ENCODE data around the gene SLC12A7. TPM values are rescaled to one million over a fixed set of nuclear protein-coding genes. Genes with fewer than 3 reads are reported as not detected.

The SLC12A7 gene
- total RNA-seq, 1 experiment from 2014 or later = 28.1 TPM

GRCh38 chr5:1054799-1055775 is 56.8 kb downstream of the SLC12A7 start:
- DNase-seq (ENCODE audit: low spot score) (no peak), ATAC-seq (no peak)
- peak overlapping the region; percentile 60; the same call in 1 of the 2 replicates for H3K27ac Mint-ChIP-seq
- H3K36me3 Mint-ChIP-seq = peaks cover 18% of the 10 kb centered on the region; the same call in 1 of the 2 replicates
- no peaks in the 10 kb centered on the region for H3K4me1 Mint-ChIP-seq
- H3K9me3 Mint-ChIP-seq = no peaks in the 10 kb centered on the region
- no peaks in the 10 kb centered on the region for H3K27me3 Mint-ChIP-seq (ENCODE audit: low read depth)
- H3K4me3 Mint-ChIP-seq = no peak overlapping the region
- ChIA-PET POLR2A (no interaction called here), CTCF (interaction anchor here (1.0 kb wide), 1 partner anchor 72 kb away, joined by 4 read pairs; no protein-coding TSS in a partner anchor)
- TF ChIP-seq IRF2 (CRISPR knock-in tag; IDR thresholded peaks at IDR 0.05; ENCODE audit: borderline replicate concordance, low read depth) (no peak), ZNF671 (CRISPR knock-in tag; IDR thresholded peaks at IDR 0.05) (no peak), GABPB1 (CRISPR knock-in tag; IDR thresholded peaks at IDR 0.05) (no peak), ZNF512 (CRISPR knock-in tag; IDR thresholded peaks at IDR 0.05; ENCODE audit: borderline replicate concordance) (no peak), NFATC4 (CRISPR knock-in tag; IDR thresholded peaks at IDR 0.05) (no peak), PRRX2 (CRISPR knock-in tag; IDR thresholded peaks at IDR 0.05) (no peak), ZNF425 (CRISPR knock-in tag; conservative IDR thresholded peaks at IDR 0.05) (no peak), FOXP1 (CRISPR knock-in tag; IDR thresholded peaks at IDR 0.05; ENCODE audit: borderline replicate concordance) (no peak), USF1 (CRISPR knock-in tag; IDR thresholded peaks at IDR 0.05) (no peak), JAZF1 (CRISPR knock-in tag; IDR thresholded peaks at IDR 0.05) (no peak), AR (CRISPR knock-in tag; IDR thresholded peaks at IDR 0.05) (no peak), FOXJ3 (CRISPR knock-in tag; IDR thresholded peaks at IDR 0.05; ENCODE audit: borderline replicate concordance) (no peak), NFYB (CRISPR knock-in tag; conservative IDR thresholded peaks at IDR 0.05; ENCODE audit: low read depth) (no peak)

GRCh38 chr5:1054018-1054798 is 57.7 kb downstream of the SLC12A7 start:
- no peaks in the 10 kb centered on the region for H3K9me3 Mint-ChIP-seq
- no peak for ATAC-seq
- peak overlapping the region; percentile 32; the same call in 1 of the 2 replicates for H3K27ac Mint-ChIP-seq
- DNase-seq (ENCODE audit: low spot score) = no peak
- no peak overlapping the region for H3K4me3 Mint-ChIP-seq
- CTCF ChIA-PET = interaction anchor here (1.2 to 1.3 kb wide), 2 partner anchors 86 to 150 kb away, joined by 3 to 8 read pairs; no protein-coding TSS in a partner anchor
- H3K27me3 Mint-ChIP-seq (ENCODE audit: low read depth) = no peaks in the 10 kb centered on the region
- H3K36me3 Mint-ChIP-seq = peaks cover 18% of the 10 kb centered on the region; the same call in 1 of the 2 replicates
- POLR2A ChIA-PET = no interaction called here
- no peaks in the 10 kb centered on the region for H3K4me1 Mint-ChIP-seq
- TF ChIP-seq MLX (CRISPR knock-in tag; IDR thresholded peaks at IDR 0.05) (no peak), MYBL2 (CRISPR knock-in tag; IDR thresholded peaks at IDR 0.05) (no peak), USF2 (CRISPR knock-in tag; IDR thresholded peaks at IDR 0.05) (no peak), MXD4 (CRISPR knock-in tag; IDR thresholded peaks at IDR 0.05; ENCODE audit: borderline replicate concordance) (no peak), ARID4B (CRISPR knock-in tag; IDR thresholded peaks at IDR 0.05; ENCODE audit: borderline replicate concordance) (no peak), IRF2 (CRISPR knock-in tag; IDR thresholded peaks at IDR 0.05; ENCODE audit: borderline replicate concordance, low read depth) (no peak)
